Glomerular visceral epithelial cell (primary cell): ENCODE results near the gene GRIA1.
"Not testable (repeated sequence)": the region's sequence is repeated elsewhere in the genome, so short reads cannot be mapped to it uniquely, and the experiment has no call there.

Source experiments
- DNase-seq: peaks from one replicate; pipeline ENCODE4 v3.0.0-alpha.2; 2016; ENCODE audit errors: extremely low spot score

GRIA1 gene

GRCh38 chr5:153827397-153827796 is 336.9 kb downstream of the GRIA1 start:
- DNase-seq, result no peak

- DNase-seq, result no peak
These were observed 339.1 kb downstream of the GRIA1 start for GRCh38 chr5:153829510-153830065.

GRCh38 chr5:153831973-153832372 is 341.5 kb downstream of the GRIA1 start:
- DNase-seq, result no peak

- no peak for DNase-seq
These were observed 345.5 kb downstream of the GRIA1 start for GRCh38 chr5:153835891-153836515.

DNA sequence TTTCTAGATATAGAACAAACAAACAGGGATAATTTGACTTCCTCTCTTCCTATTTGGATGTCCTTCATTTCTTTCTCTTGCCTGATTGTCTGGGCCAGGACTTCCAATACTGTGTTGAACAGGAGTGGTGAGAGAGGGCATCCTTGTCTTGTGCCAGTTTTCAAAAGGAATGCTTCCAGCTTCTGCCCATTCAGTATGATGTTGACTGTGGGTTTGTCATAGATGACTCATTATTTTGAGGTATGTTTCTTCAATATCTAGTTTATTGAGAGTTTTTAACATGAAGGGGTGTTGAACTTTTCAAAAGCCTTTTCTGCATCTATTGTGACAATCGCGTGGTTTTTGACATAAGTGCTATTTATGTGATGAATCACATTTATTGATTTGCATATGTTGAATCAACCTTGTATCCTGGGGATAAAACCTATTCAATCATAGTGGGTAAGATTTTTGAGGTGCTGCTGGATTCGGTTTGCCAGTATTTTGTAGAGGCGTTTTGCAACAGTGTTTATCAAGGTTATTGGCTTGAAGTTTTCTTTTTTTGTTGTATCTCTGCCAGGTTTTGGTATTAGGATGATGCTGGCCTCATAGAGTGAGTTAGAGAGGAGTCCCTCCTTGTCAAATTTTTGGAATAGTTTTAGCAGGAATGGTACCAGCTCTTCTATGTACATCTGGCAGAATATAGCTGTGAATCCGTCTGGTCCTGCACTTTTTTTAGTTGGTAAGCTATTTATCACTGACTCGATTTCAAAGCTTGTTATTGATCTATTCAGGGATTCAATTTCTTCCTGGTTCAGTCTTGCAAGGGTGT is 359.0 kb downstream of the GRIA1 start:
- not testable (repeated sequence) for DNase-seq

DNA sequence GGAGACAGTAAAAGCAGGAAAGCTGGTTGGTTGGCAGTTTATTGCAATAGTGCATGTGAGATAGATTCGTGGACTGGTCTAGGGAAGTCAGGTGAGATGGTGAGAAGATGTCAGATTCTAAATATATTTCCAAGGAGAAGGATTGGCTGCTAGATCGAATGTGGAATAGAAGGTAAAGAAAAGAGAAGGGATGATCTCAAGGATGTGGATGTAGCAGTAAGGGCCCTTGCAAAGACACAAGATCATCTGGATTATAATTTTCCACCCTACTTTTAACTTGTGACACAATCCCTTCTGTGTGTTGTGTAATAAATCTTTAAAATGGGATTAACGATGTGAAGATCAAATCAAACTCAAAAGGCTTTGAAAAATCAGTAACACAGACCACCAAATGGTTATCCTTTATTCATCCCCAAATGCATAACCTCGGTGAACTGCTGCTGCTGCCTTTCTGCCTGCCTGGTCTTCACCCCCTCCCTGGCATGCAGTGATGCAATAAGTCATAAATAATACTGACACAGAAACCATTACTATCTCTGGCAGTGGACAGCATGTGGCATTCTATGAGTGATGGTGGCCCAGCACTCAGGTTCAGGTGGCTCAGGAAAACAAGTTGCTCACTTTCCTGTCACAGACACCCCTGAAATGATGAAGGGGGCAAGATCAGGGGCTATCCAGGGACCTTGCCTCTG is 369.9 kb downstream of the GRIA1 start:
- no peak for DNase-seq

GRCh38 chr5:153862906-153863305 is 372.4 kb downstream of the GRIA1 start:
- DNase-seq, result not testable (repeated sequence)
